Activated CD4-positive, CD25-positive, alpha-beta regulatory T cell treated with anti-CD3 and anti-CD28 coated beads, Interleukin-2, amount 50 U/mL, for 16 hours (primary cell): ENCODE measurements around the gene MYO16.

Experiments used
- DNase-seq: peaks from one replicate; pipeline ENCODE4 v3.0.0-alpha.2; 2020; ENCODE audit warnings: low read depth, low spot score

The MYO16 gene

GRCh38 chr13:108662528-108662927 lies 33.1 kb downstream of the MYO16 start:
- no peak for DNase-seq

- DNase-seq = no peak
Measured at GRCh38 chr13:108663710-108664109, 34.3 kb downstream of the MYO16 start.

GRCh38 chr13:108667205-108667604 lies 37.8 kb downstream of the MYO16 start:
- DNase-seq = no peak

DNA sequence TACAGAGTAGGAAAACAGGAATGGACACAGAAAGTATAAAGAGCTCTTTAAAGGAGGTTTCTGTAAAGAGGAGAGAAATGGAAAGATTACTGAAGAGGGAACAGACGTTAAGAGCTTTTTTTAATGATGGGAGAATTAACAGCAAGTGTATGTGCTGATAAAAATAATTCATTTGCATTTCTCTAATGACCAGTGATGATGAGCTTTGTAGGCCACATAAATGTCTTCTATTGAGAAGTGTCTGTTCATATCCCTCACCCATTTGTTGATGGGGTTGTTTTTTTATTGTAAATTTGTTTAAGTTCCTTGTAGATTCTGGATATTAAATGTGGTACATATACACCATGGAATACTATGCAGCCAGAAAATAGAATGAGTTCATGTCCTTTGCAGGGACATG lies 40.0 kb downstream of the MYO16 start:
- no peak for DNase-seq

DNA sequence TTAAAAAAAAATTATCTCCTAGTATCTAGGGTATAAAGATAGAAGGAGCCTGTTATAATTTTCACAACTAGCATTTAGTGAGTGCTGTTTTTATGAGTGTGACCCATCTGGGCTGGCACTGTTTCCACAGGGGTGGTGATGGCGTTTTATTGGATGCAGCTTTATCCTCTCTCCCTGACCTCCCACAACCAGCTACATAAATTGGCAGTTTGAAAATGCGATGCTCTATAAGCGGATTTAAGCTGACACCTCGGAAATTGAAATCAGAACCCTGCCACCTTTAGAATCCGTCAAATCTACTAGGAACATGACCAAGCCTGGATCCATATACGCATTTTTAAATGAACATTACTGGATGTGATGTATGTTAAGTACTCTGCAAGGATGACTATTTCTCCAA lies 44.9 kb downstream of the MYO16 start:
- no peak for DNase-seq

DNA sequence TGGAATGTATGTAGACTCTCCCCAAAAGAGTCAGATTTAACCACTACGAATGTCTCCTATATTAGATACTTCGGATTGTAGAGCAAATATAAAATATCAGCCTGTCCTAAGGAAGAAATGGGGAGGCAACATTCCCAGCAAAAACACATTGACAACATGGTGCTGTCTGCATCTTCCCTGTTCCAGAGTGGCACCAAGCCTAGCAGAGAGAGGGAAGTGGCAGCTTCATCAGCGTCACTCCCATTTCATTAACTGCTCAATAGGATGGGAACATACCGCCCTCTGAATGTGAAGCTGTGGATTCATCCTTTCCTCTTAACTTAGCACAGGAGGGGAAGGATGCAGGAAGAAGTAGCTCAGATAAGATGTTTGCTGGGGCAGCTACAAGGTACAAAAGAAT lies 45.4 kb downstream of the MYO16 start:
- no peak for DNase-seq

DNA sequence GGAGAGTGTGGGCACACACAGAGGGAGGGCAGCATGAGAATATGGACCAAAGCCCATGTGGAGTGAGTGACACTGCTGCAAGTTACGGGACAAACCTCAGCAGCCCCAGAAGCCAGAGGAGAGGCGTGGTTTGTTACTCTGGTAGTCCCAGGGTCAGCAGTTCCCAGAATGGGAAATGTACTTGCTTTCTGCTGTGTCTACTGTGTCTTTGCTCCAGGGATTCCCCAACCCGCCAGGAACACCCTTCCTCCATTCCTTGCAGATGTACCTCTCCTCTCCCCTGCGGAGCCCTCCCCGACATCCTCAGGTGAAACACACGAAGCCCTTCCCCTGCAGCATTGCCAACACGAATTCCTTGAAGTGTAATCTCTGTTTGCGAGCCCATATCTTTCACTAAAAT lies 47.2 kb downstream of the MYO16 start:
- DNase-seq = no peak

- DNase-seq = no peak
Measured at GRCh38 chr13:108677806-108678205, 48.4 kb downstream of the MYO16 start.

DNA sequence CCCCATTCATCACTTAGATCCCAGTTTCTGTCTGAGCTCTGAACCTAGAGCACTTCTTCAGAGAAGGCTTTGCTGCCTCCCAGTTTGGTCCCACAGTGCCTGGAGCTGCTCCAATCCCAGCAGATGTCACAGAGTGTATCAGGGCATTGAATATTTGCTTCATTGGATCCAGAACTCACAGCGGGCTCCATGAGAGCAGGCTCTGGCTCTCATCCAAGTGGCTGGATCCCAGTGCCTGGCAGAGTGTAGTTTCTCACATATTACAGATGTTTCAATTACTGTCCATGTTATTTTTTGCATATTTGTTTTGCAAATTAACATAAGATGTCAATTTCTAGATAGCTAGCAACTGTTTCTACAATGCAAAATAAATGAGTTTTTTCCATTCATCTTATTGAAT lies 50.6 kb downstream of the MYO16 start:
- DNase-seq = no peak

- no peak for DNase-seq
Measured at GRCh38 chr13:108681986-108682575, 52.7 kb downstream of the MYO16 start.

- DNase-seq = no peak
Measured at GRCh38 chr13:108682714-108683113, 53.3 kb downstream of the MYO16 start.

GRCh38 chr13:108686027-108686426 lies 56.6 kb downstream of the MYO16 start:
- DNase-seq = no peak

DNA sequence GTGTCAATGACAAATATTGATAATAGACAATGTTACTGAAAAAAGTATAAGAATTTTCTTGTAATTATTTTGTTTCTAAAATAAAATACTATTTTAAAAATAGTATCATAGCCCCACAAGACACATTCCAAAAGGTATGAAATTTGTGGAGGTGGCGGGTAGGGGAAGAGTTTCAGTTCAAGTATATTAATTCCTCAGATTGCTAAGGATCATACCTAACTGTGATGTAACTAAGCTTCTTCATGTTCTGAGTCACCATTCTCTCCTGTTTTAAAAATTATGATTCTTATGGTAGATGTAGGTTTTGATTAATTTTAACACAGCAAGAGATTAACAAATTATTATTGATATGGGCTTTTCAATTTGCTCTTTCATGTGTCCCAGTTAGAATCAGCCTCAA lies 61.3 kb downstream of the MYO16 start:
- no peak for DNase-seq

DNA sequence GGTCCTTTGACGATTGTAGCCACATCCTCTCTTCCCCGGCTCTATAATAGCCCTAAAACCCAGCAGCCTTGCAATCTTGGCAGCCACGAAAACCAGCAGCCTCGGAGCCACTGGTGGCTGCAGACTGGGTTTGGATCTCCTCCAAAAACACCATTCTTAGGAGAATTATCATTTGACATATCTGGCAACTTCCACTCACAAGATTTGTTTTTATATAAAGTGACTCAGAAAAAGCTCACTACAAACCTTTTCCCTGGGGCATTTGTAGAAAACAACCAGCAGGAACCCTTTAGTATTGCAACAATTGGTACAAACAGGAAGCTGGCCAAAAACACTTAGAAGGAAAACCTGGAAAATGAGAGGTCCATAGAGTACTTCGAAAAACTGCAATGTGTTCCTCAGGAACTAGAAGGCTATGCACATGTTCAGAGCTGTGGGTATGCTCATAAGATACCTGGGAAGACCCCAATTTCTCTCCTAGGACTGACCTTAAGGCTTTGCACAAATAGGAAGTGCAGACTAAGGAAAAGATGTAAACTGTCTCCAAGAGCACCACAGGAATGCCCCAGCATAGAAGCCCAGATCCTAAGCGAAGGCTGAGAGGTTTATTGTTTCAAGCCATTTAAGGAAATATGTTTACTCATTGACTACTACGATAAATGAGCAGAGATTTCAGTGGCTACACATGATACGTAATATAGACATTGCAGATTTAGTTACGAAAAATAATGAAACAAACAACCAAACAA lies 71.2 kb downstream of the MYO16 start:
- no peak for DNase-seq

DNA sequence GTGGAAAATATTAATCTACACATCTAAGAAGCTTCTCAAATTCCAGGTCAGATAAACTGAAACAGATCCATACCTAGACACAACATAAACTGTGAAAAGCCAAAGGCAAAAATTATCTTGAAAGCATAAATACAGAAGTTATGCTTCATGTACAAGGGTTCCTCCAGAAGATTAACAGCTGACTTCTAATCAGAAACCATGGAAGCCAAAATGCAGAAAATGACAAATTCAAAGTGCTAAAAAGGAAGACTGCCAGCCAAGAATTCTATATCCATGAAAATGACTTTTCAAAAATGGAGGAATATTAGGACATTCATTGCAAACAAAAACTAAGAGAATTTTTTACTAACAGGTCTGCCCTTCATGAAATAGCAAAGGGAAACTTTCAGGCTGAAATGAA lies 72.8 kb downstream of the MYO16 start:
- no peak for DNase-seq

DNA sequence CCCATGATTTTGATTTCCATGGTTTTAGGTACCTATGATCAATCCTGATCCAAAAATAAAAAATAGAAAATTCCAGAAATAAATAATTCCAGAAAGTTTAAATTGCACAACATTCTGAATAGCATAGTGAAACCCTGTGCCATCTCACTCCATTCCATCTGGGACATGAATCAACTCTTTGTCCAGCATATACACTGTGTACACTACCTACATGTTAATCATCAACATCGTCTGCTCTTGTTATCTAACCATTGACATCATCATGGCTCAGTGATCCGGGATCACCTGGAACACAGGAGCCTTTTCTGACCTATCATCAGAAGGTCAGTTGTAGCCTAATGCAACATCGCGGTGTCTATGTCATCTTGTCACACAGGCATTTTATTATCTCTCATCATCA lies 75.6 kb downstream of the MYO16 start:
- no peak for DNase-seq

- DNase-seq = no peak
Measured at GRCh38 chr13:108707584-108707983, 78.2 kb downstream of the MYO16 start.

DNA sequence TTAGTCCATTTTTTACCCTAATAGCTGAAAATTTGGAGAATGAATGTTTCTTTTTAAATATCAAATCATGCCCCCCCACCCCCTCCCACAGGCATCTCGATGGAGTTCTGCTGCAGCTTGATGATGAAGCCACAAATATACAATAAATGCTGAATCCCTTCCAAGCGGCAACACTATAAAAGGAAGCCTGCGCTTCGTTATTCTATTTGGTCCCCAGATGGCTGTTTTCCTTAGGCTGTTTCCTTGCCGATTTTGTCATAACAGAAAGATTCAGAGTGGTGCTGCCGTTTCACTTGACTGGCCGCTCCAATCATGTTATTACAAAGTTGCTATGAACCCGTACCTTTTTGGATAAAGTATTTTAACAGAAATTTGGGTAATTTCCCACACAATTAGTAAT lies 79.5 kb downstream of the MYO16 start:
- DNase-seq = no peak

DNA sequence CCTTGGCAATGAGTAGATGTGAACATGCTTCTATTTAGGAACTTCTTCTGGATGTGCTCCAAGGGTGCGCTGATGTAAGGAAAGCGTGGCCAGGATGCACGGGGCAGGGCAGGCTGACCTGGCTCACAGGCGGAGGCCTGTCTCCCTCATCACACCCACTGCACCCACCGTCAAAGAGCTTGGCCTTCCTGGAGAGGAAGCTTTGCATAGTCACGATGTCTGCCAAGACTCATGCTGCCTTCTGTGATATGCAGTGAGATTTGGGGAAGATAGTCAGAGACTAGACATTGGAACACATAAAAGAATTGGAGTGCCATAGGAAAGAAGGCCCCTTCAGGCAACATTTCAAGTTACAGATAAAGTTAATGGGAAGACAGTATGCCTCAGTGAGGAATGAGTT lies 82.0 kb downstream of the MYO16 start:
- DNase-seq = no peak

- no peak for DNase-seq
Measured at GRCh38 chr13:108725471-108725870, 96.1 kb downstream of the MYO16 start.

GRCh38 chr13:108728370-108728769 lies 99.0 kb downstream of the MYO16 start:
- DNase-seq = no peak

GRCh38 chr13:108733022-108733560 lies 103.7 kb downstream of the MYO16 start:
- DNase-seq = no peak

- no peak for DNase-seq
Measured at GRCh38 chr13:108734676-108735075, 105.3 kb downstream of the MYO16 start.
